Measurements from ENCODE around the gene USP12. TPM values are rescaled to one million over a fixed set of nuclear protein-coding genes. Genes with fewer than 3 reads are reported as not detected.
"Not testable (repeated sequence)": the region's sequence is repeated elsewhere in the genome, so short reads cannot be mapped to it uniquely, and the experiment has no call there.

The USP12 gene
- total RNA-seq, 3 donors from 2014 or later (not counting 1 experiment from before 2014, with no cell fraction given): 44.3 to 55.3 (median 50.9) TPM

DNA sequence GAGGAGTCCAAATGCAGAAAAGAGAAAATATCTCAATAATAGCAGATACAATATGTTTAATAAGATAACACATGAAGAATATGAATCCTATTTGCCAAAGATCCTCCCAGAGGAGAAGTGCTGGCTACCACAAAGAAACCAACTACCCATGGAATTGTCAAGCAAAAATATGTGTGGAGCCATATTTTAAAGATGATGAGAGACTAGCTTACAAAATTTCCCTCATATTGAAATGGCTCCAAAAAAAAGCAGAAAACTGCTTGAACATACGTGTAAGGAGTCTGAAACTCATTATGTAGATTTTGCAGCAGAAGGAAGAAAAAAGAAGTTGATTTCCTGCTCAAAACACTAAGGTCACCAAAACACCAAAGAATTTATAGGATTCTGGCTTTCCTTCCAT lies 94.2 kb downstream of the USP12 start:
- H3K27me3 Mint-ChIP-seq (ENCODE audit: low read depth in 2 of 2): no peaks in the 10 kb centered on the region
- no CpG with 5 or more reads among the region's 1 CpG for WGBS (ENCODE audit: insufficient coverage)
- DNase-seq (no peak), ATAC-seq (no peak)
- H3K27me3 ChIP-seq (ENCODE audit: control insufficient read depth, insufficient read depth, low read length): no peaks in the 10 kb centered on the region
- peaks cover 13 to 20% of the 10 kb centered on the region in 2 donors for H3K4me1 Mint-ChIP-seq
- no peaks in the 10 kb centered on the region for H3K9me3 ChIP-seq (ENCODE audit: control insufficient read depth, insufficient read depth, low read length)
- H3K36me3 Mint-ChIP-seq: peaks cover 6% of the 10 kb centered on the region
- peaks cover 4% of the 10 kb centered on the region for H3K4me1 ChIP-seq (ENCODE audit: control insufficient read depth, insufficient read depth, low read length)
- intact Hi-C loops (cut with micrococcal nuclease): no loop called here
- H3K4me3 ChIP-seq (ENCODE audit: low read length): no peak overlapping the region
- H3K27ac ChIP-seq (ENCODE audit: low read length): no peak overlapping the region
- TF ChIP-seq CTCF (IDR thresholded peaks at IDR 0.05): no peak
- H3K4me3 Mint-ChIP-seq: no peak overlapping the region
- peaks cover 10% of the 10 kb centered on the region for H3K36me3 ChIP-seq (ENCODE audit: control insufficient read depth, insufficient read depth, low read length)
- no peak overlapping the region for H3K27ac Mint-ChIP-seq
- H3K9me3 Mint-ChIP-seq: no peaks in the 10 kb centered on the region

DNA sequence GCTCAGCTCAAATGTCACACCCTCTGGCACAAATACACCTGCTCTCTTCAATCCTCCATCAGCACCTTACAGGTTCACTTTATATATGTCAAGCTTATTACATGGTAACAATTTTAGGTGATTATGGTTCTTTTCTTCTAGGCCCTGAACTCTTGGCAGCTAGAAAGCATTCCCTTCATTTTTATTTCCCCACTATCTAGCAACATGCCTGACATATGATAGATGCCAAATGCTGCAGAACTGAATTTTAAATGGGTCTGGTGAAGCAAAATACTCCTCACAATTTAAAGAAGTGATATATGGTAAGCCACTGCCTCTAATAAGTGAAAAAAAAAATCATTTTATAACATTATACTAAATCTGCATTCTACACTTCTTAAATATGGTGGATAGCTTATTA lies 95.2 kb downstream of the USP12 start:
- Mint-ChIP-seq H3K36me3 (peaks cover 14% of the 10 kb centered on the region), H3K9me3 (no peaks in the 10 kb centered on the region), H3K27ac (no peak overlapping the region), H3K4me3 (no peak overlapping the region), H3K4me1 (peaks cover 13 to 20% of the 10 kb centered on the region in 2 donors), H3K27me3 (ENCODE audit: low read depth in 2 of 2) (no peaks in the 10 kb centered on the region)
- Histone ChIP-seq H3K4me1 (ENCODE audit: control insufficient read depth, insufficient read depth, low read length) (peaks cover 4% of the 10 kb centered on the region), H3K9me3 (ENCODE audit: control insufficient read depth, insufficient read depth, low read length) (no peaks in the 10 kb centered on the region), H3K36me3 (ENCODE audit: control insufficient read depth, insufficient read depth, low read length) (peaks cover 10% of the 10 kb centered on the region), H3K27me3 (ENCODE audit: control insufficient read depth, insufficient read depth, low read length) (no peaks in the 10 kb centered on the region), H3K4me3 (ENCODE audit: low read length) (no peak overlapping the region), H3K27ac (ENCODE audit: low read length) (no peak overlapping the region)
- TF ChIP-seq CTCF (IDR thresholded peaks at IDR 0.05): no peak
- intact Hi-C loops (cut with micrococcal nuclease): no loop called here
- ATAC-seq: no peak
- no peak for DNase-seq

GRCh38 chr13:27073186-27073585 lies 98.4 kb downstream of the USP12 start:
- no peaks in the 10 kb centered on the region for H3K9me3 Mint-ChIP-seq
- intact Hi-C loops (cut with micrococcal nuclease): no loop called here
- no peaks in the 10 kb centered on the region for H3K4me1 Mint-ChIP-seq
- H3K27ac Mint-ChIP-seq: no peak overlapping the region
- Histone ChIP-seq H3K27me3 (ENCODE audit: control insufficient read depth, insufficient read depth, low read length) (no peaks in the 10 kb centered on the region), H3K9me3 (ENCODE audit: control insufficient read depth, insufficient read depth, low read length) (no peaks in the 10 kb centered on the region), H3K27ac (ENCODE audit: low read length) (no peak overlapping the region), H3K4me1 (ENCODE audit: control insufficient read depth, insufficient read depth, low read length) (no peaks in the 10 kb centered on the region), H3K4me3 (ENCODE audit: low read length) (no peak overlapping the region), H3K36me3 (ENCODE audit: control insufficient read depth, insufficient read depth, low read length) (peaks cover 15% of the 10 kb centered on the region)
- H3K27me3 Mint-ChIP-seq (ENCODE audit: low read depth in 2 of 2): no peaks in the 10 kb centered on the region
- peaks cover 14% of the 10 kb centered on the region for H3K36me3 Mint-ChIP-seq
- DNase-seq (no peak), ATAC-seq (no peak)
- H3K4me3 Mint-ChIP-seq: no peak overlapping the region
- WGBS (ENCODE audit: insufficient coverage): 100% methylated on average over 1 of the region's 1 CpG
- no peak for TF ChIP-seq CTCF (IDR thresholded peaks at IDR 0.05)

- H3K9me3 ChIP-seq (ENCODE audit: control insufficient read depth, insufficient read depth, low read length); H3K9me3 Mint-ChIP-seq; intact Hi-C loops (cut with micrococcal nuclease); H3K4me1 ChIP-seq (ENCODE audit: control insufficient read depth, insufficient read depth, low read length); ATAC-seq; H3K4me3 Mint-ChIP-seq; DNase-seq; H3K36me3 Mint-ChIP-seq; H3K27ac Mint-ChIP-seq; H3K4me1 Mint-ChIP-seq; H3K27me3 ChIP-seq (ENCODE audit: control insufficient read depth, insufficient read depth, low read length); H3K4me3 ChIP-seq (ENCODE audit: low read length); H3K27me3 Mint-ChIP-seq (ENCODE audit: low read depth in 2 of 2); H3K27ac ChIP-seq (ENCODE audit: low read length): not testable (repeated sequence)
- H3K36me3 ChIP-seq (ENCODE audit: control insufficient read depth, insufficient read depth, low read length): peaks cover 11% of the 10 kb centered on the region
- no CpG with 5 or more reads among the region's 1 CpG for WGBS (ENCODE audit: insufficient coverage)
Observed at GRCh38 chr13:27066123-27066522, 105.5 kb downstream of the USP12 start.

All from natural killer cell (primary cell).